Pulmonary artery endothelial cell (primary cell): Measurements from ENCODE around the gene PTPRCAP. TPM values are rescaled to one million over a fixed set of nuclear protein-coding genes. Genes with fewer than 3 reads are reported as not detected.
"Not testable (repeated sequence)": the region's sequence is repeated elsewhere in the genome, so short reads cannot be mapped to it uniquely, and the experiment has no call there.

Experiments used
- DNase-seq: peaks from one replicate; pipeline ENCODE4 v3.0.0-alpha.2; 2011; ENCODE audit warnings: low read depth, low spot score
- total RNA-seq: library from RNA; depleted of rRNA; stranded (reverse); fragments of >200 nt; gene quantifications from 2 replicates; pipeline ENCODE4 v1.2.3, GENCODE V29; 2014

Gene PTPRCAP
- total RNA-seq, 1 donor from 2014 or later: 0.40 TPM

DNA sequence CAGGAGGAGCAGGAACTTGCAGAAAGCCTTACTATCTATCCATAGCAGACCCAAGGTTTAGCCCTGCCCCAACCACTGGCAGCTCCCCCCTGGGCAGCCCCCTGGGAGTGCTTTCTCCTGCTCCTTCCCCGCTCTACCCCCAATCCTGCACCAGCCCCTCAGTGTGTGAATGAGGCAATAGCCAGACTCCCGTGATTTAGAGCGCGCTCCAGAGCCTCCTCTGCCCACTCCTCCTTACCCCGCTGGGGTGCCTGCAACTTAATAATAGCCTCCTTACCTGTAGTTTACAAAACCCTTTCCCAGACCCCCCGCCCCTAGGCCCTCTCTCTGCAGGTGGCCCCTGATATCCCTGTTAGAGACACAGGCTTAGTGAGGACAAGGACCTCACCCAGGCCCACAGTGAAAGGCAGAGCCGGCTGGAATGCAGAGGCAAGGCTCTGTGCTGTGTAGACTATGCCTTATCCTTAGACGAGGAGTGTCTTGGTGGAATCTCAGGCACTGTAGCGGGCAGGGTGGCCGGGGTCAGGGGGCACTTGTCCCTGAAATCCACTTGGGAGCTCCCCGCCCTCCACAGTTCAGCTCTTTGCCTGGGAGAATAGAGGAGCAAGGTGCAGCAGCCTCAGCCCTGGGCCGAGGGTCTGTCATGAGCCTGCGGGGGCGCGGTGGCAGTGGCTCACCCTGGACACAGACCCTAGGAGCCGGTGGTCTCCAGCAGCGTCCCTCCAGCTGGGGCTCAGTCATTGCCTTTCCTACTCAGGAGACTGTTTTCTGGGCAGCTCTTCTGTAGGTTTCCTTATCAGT lies 26.3 kb downstream of the PTPRCAP start:
- DNase-seq: no peak

DNA sequence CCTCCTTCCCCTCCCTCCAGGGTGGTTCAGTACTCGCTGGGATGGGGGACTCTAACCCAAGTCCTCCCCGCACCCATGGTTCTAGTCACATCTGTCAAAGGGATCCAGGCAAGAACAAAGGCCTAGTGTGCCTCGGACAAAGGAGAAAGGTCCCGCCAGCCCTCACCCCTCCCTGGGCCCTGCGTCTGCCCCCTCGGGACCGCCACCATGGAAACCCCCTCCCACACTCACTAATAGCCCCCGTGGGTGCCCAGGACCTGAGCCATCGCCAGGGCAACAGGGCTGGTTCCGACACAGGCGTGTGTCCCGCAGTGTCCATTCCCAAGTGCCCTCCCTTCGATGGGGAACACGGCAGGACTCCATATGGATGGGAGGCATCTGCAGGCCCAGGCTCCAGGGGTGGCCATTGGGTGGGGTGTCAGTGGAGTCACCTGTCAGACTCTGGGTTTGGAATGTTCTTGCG lies 27.1 kb downstream of the PTPRCAP start:
- no peak for DNase-seq

DNA sequence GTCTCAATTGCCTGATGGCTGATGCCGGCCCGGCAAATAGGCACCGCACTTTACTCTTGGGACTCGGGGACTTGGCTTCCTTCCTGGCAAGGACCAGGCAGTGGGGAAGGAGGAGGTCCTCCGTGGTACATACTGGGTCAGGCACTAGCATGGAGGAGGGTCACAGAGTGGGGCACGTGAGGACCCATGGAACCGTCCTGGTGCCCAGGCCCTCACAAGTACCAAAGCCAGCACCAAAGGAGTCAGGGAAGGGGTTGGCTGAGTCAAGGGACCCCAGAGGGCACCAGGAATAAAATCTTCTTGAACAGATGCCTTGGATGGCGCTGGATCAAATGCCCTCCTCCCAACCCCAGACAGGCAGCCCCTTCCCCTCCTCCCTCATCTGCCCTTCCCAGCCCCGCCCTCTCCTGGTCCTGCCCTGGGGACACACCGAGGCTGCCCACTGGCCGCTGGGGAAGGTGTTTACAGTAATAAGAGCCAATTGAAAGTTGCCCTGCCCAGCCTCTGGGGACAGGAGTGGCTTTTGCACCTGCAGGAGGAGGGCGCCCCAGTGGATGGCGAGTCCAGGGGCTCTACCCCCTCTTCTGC lies 27.6 kb downstream of the PTPRCAP start:
- DNase-seq: no peak

DNA sequence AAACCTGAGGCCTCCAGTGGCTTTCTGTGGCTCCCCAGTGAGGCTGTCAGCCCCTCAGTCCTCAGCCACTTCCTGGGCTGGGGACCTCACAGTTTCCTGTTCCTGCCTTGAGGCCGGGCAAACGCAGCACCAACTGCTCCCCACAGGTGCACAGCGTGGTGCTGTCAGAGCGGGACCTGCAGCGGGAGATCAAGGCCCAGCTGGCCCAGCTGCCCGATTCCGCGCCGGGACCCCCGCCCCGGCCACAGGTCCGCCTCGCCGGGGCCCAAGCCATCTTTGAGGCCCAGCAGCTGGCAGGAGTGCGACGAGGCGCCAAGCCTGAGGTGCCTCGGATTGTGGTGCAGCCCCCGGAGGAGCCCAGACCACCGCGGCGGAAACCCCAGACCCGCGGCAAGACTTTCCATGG lies 28.2 kb downstream of the PTPRCAP start:
- no peak for DNase-seq

DNA sequence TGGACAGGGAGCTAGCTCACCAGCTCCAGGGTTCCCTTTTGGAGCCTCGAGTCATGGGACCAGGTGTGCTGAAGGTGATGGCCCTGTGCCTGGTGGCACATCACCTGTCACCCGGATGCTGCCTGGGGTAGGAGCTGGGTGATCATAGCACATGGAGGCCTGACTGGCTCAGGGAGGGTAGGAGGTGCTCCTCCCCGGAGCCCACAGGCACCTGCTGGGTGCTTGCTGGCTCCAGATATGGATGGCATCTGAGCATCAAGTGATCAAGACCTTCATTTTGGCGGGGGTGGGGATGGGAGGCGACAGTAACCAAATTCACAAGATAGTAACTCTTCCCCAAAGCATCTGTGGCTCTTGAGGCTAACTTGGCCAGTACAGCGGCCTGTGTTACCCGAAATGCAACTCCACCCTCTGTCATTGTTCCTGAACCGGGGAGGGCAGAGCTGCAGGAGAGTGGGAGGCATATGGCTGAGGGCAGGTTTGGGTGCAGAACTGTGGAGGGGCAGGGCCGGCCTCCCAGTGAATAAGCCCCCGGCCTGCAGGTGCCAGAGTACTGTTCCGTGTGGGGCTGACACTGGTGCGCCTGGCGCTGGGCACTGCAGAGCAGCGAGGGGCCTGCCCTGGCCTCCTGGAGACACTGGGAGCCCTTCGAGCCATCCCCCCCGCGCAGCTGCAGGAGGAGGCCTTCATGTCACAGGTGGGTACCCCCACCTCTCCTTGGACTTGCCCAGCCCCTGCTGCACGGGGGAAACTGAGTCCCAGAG lies 28.9 kb downstream of the PTPRCAP start:
- no peak for DNase-seq

DNA sequence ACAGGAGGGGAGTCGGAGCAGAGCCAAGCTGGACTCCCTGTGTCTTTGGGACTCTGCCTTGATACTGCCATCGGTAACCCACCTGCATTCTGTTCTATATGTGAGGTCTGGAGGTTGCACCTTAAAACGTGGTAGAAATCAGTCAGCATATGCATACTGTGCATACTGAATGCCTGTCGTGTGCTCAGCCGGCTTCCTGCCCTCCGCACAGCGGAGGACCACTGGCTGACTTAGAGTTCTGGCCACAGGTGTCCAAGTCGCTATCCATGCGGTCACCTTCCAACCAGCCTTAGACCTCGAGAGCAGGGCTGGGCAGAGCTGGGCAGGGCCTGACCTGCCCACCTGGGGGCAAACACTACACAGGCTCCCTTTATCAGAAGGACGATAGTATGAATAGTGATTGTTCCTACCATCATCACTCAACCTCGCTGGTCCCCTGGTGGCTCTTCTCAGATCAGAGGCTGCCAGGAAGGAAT lies 29.8 kb downstream of the PTPRCAP start:
- no peak for DNase-seq

DNA sequence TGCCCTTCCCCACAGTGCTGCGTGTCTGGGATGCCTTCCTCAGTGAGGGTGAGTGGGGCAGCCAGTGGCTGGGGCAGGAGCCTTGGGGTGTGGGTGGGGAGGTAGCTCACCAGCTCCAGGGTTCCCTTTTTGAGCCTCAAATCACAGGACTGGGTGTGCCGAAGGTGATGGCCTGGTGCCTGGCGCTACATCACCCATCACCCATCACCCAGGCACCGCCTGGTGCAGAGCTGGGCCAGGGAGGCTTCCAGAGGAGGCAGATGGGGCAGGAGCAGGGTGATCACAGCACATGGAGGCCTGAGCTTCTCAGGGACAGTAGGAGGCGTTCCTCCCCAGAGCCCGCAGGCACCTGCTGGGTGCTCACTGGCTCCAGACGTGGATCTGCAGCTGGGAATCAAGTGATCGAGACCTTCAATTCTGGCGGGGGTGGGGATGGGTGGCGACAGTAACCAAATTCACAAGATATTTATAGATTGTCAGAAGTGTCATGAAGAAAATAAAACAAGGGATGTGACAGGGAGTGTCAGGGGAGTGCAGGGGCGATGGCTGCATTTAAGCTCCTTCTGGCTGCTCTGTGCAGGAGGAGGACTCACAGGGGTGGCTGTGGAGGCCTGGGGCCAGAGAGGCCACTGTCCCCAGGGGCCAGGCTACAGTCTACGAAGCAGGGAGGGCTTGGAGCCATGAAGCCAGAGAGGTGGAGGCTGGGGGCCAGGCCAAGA lies 30.4 kb downstream of the PTPRCAP start:
- DNase-seq: no peak

DNA sequence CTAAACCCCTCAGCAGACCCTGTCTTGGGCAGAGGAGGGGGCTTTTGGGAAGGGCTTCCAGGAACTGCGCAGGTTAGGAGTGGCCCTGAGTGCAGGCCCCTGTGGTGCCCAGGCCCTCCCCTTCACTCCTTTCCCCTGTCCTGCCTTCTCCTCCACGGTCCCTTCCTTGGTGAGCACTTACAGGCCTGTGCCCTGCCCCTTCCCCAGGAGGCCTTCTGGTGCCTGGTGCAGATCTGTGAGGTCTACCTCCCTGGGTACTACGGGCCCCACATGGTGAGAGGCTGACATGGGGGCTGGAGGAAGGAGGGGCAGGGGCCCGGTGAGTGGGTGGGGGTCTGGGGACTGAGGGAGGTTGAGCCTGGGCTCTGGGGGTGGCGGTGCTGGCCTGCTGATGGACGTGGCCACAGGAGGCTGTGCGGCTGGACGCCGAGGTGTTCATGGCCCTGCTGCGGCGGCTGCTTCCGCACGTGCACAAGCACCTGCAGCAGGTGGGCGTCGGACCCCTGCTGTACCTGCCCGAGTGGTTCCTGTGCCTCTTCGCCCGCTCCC lies 31.0 kb downstream of the PTPRCAP start:
- DNase-seq: no peak

DNA sequence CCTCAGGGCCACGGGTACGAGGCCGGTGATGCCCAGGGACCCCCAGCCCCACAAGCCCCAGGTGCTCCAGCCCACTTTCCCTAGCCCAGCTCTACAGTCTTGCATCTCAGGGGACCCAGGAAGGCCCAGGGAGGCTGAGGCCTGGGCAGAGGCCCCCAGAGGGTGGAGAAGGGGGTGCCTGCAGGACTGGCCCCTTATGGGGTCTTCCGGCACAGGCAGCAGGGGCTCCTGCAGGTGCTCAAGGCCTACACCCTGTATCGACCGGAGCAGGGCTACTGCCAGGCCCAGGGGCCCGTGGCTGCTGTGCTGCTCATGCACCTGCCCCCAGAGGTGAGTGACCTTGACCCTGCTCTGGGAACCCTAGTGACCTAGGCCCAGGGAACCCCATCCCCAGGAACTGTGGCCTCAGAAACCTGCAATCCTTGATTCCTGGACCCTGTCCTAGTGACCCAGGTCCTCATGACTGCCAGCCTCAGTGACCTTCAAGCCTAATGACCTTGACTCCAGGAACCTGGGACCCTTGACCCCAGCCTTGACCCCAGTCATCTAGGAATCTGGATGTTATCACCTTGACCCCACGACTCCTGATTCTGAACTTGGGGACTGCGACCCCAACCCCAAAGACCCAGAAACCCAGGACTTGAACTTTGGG lies 31.7 kb downstream of the PTPRCAP start:
- no peak for DNase-seq

DNA sequence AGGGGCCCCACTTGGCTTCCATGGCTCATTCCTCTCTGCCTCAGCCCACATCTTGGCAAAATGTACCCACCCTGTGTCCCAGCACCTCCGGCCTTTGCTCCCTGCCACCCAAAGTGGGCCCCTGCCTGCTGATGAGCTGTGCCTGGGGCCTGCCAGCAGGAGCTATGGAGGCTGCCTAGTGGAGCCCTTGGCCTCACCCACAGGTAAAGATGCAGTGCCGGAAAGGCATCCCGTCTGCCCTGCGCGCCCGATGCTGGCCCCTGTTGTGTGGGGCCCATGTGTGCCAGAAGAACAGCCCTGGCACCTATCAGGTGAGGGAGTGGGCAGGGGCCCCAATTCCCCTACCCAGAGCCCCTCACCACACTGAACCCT lies 32.3 kb downstream of the PTPRCAP start:
- DNase-seq: no peak

DNA sequence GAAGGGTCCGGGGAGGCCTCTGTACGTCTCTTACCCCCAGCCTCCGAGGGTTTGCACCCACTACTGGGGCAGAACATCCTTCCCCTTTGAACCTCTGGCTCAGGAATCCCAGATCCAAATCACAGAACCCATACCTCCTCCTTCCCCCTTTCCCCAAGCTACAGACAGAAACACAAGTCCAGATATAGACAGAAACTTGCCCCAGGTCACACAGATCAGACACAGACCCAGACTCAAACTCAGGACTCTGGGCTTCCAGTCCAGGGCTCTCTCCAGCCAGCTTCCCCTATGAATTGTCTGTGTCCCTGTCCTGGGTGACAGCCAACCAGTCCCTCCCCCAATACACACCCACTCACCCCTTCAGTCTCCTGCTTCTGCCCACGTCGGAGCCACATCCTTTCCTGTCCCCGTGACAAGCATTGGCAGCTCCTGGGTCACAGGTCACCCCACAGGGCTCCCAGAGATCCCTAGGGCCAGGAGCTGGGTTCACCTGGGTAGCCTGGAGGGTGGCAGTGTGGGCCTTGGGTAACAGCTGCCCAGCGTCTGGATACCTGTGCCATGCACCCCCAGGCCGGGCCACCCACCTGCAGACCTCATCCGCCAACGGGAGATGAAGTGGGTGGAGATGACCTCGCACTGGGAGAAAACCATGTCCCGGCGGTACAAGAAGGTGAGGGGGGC lies 32.8 kb downstream of the PTPRCAP start:
- no peak for DNase-seq

DNA sequence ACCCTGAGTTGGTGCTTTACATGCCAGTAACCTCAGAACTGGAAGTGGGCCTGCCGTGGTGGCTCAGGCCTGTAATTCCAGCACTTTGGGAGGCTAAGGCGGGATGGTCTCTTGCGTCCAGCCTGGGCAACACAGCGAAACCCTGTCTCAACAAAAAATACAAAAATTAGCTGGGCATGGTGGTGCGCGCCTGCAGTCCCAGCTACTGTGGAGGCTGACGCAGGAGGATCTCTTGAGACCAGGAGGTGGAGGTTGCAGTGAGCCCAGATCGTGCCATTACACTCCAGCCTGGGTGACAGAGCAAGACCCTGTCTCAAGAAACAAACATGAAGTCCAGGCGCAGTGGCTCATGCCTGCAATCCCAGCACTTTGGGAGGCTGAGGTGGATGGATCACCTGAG lies 34.4 kb downstream of the PTPRCAP start:
- DNase-seq: not testable (repeated sequence)

DNA sequence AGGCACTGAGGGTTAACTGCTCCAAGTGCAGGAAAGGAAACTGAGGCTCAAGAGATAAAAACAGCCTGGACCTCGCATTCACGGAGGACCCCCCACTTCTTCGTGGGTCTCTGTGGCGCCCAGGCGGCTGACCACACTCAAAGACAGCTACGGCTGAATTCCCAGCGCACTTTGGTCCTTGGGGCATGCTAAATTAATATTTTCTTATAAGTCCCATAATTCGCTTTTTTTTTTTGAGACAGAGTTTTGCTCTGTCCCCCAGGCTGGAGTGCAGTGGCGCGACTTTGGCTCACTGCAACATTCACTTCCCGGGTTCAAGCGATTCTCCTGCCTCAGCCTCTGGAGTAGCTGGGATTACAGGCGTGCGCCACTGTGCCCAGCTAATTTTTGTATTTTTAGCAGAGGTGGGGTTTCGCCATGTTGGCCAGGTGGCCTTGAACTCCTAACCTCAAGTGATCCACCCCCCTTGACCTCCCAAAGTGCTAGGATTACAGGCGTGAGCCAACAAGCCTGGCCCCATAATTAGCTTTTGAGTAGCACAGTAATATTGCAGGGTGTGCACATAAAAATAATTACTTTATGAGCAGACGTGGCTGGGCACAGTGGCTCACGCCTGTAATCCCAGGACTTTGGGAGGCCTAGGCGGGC lies 35.2 kb downstream of the PTPRCAP start:
- DNase-seq: not testable (repeated sequence)

DNA sequence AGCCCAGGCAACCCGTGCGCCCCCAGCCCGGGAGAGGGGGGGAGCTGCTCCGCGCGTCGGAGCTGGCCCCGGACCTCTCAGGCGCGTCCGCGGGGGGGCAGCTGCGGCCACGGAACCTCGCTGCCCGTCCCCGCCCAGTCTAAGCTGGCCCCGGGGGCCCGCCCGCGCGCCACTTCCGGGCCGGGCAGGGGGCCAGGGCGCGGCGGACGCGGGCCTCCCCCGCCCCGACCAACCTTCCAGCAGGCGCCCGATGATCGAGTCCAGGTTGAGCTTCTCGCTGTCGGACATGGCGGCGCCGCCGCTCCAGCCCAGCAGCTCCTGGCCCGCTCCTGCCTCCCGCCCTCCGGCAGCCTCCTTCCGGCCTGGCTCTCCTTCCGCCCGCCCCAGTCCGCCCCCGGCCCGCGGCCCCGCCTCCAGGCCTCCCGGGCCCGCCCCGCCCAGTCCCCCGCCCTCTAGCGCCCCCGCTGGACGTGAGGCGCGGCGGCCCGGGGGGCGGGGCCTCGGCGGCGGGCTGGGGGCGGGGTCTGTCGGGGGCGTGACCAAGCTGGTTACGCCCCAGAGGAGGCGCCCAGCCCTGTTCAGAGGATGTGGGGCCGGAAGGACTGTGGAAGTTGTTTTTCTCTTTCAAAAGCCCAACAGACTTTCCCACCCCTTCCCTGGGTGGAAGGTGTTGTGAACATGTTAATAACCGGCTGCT lies 35.8 kb downstream of the PTPRCAP start, which contains the start of gene PPP1CA:
Gene PPP1CA (minus strand): TSS at position 364 of the 697 bp plus-strand sequence. CDS start 76 bp downstream, at position 288.
- DNase-seq: peak; percentile 51

DNA sequence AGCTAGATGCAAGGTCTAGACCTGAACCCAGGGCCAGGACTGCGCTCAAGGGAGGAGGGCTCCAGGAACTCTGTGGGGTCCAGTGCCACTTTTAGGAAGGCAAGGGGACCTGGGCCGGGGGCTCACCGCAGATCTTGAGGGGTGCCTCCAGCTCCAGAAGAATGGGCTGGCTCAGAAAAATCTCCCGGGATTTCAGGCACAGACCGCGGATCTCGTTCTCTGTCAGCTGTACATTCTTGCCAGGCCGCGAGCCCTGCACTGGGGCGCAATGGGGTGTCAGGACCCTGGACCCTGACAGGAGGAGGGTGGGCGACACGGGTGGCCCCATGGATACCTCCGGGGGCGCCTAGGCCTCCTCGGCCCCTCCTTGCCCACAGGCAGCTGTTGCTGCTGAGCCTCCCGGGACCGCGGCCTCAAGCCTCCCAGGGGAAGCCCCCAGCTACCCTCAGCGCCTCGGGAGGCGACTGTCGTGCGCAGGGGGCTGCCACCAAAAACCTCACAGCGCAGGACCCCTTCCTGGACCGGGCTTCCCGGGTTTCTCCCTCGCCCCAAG lies 36.5 kb downstream of the PTPRCAP start:
- DNase-seq: no peak

DNA sequence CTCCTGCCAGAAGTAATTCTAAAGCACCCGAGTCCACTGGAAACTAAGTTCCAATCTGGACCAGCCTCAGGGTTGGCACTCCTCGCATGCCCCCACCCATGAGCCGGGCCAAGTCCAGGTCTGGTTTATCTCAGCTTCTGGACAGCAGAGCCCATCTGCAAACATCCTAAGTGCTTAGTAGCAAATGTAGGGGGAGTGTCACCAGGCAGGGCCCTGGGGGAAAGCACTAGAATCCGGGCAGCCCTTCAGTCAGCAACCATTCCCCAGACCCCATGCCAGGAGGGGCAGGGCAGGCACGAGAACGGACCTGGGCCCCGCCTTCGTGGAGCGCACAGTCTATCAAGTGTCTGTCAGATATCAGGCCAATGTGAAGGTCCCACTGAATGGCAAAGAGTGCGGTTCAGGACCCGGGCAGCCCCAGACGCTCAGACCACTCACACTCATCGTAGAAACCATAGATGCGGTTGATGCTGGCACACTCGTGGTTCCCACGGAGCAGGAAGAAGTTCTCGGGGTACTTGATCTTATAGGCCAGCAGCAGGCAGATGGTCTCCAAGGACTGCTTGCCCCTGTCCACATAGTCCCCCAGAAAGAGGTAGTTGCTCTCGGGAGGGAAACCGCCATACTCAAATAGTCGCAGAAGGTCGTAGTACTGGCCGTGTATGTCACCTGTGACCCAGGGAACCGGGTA lies 37.1 kb downstream of the PTPRCAP start:
- no peak for DNase-seq

DNA sequence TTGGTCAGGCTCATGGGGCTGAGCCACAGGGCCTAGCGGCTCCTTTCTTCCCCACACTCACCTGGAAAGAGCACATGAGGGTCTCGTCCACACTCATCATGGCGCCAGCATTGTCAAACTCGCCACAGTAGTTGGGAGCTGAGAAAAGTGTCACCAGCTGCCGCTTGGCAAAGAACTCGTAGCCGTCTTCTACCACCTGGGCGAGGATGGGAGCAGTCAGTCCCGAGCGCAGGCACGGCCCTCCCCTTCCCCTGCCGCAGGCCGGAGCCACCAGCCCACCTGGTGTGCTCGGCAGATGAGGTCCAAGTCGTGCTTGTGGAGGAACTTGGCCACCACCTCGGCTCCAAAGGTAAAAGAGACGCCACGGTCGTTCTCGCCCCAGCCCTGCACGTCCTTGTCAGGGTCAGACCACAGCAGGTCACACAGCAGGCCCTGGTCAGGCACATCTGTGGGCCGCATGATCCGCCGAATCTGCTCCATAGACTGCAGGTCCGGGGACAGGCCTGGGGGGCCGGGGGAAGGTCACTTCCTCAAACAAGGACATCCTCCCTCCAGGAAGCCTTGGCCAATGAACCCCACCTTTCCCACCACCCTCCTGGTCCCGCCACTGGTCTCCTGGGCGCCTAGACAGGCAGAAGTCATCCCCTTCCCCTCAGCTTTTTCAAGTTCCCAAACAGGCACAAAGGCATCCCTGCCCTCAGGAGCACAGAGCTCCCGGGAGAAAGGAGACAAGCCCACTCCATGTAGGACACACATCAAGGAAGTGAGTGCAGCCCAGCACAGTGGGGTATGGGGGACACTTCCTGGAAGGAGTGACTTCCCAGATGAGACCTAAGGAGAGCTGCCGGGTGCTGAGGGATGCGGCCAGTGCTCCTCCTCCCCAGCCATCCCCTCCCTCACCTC lies 38.6 kb downstream of the PTPRCAP start:
- DNase-seq: no peak
